GM12878 (cell line): Measurements from ENCODE around the gene KIF14. TPM values are rescaled to one million over a fixed set of nuclear protein-coding genes. Genes with fewer than 3 reads are reported as not detected.

Experiments
- ATAC-seq: fragments of 200-7000 bp; cut with Tn5 transposase; 3 replicates; pipeline ENCODE4 v1.9.1; 2020; ENCODE audit warnings: mild to moderate bottlenecking, moderate library complexity
- BruUV-seq: library from RNA; stranded (reverse); fragments of 400-500 nt; replicated peaks from 2 replicates; lab custom pipeline; 2021; lab: Mats Ljungman, UMichigan
- CTCF ChIA-PET: fragments of 300-600 bp; sonication (Branson Sonifier 250); formaldehyde crosslinking; extraction: SDS; loops from one replicate; lab custom pipeline; 2021; ENCODE audit warnings: inconsistent platforms; lab: Yijun Ruan, JAX
- POLR2A ChIA-PET: fragments of 350-600 bp; formaldehyde crosslinking; extraction: SDS; loops from one replicate; lab custom pipeline; 2021; ENCODE audit warnings: inconsistent platforms; lab: Charles Lee
- RAD21 ChIA-PET: fragments of 300-600 bp; sonication (Branson Sonifier 250); formaldehyde crosslinking; loops from one replicate; lab custom pipeline; 2023; ENCODE audit warnings: antibody characterized with exemption; ENCODE audit not compliant: unreplicated experiment; lab: Charles Lee
- SMC1A ChIA-PET: fragments of 300-600 bp; sonication (Branson Sonifier 250); formaldehyde crosslinking; loops from one replicate; lab custom pipeline; 2023; ENCODE audit not compliant: unreplicated experiment, uncharacterized antibody; lab: Charles Lee
- DNase-seq: peaks from one replicate; pipeline ENCODE4 v3.0.0-alpha.2; 2011; ENCODE audit warnings: low read depth, low spot score
- FAIRE-seq: peaks from 3 replicates; lab custom pipeline; 2011; peaks lifted over from hg19 to GRCh38; lab: Jason Lieb, UNC
- H2AFZ ChIP-seq: 2 replicates; pipeline ENCODE4 v1.6.0; 2011; ENCODE audit warnings: low read depth, low read length, control low read depth; ENCODE audit not compliant: control insufficient read depth
- H3K27ac ChIP-seq: 2 replicates; pipeline ENCODE4 v1.5.1; 2011; ENCODE audit warnings: control low read depth; ENCODE audit not compliant: control insufficient read depth, insufficient read depth
- H3K27me3 ChIP-seq, 2 experiments: replicated peaks in 1 of 2; 2 replicates each; pipeline versions ENCODE4 v1.6.0 to v1.6.1; 2011; ENCODE audit warnings: low read length in 1 of 2; ENCODE audit not compliant: control insufficient read depth in 2 of 2, insufficient read depth in 2 of 2
- H3K36me3 ChIP-seq, 2 experiments: 2 replicates each; pipeline ENCODE4 v1.5.1; 2011; ENCODE audit warnings: low read length in 1 of 2; ENCODE audit not compliant: control insufficient read depth in 2 of 2, insufficient read depth in 2 of 2
- H3K4me1 ChIP-seq: 2 replicates; pipeline ENCODE4 v1.6.1; 2011; ENCODE audit warnings: mild to moderate bottlenecking, low read length, moderate library complexity, mixed read lengths; ENCODE audit not compliant: control insufficient read depth, insufficient read depth
- H3K4me2 ChIP-seq: 2 replicates; pipeline ENCODE4 v1.6.0; 2011; ENCODE audit warnings: control low read depth; ENCODE audit not compliant: control insufficient read depth, insufficient read depth
- H3K4me3 ChIP-seq: fragments of 200-600 bp; sonication (generic); 2 replicates; pipeline ENCODE4 v1.5.1; 2016
- H3K79me2 ChIP-seq: 2 replicates; pipeline ENCODE4 v1.6.0; 2011; ENCODE audit warnings: low read length; ENCODE audit not compliant: control insufficient read depth, insufficient read depth
- H3K9ac ChIP-seq: 2 replicates; pipeline ENCODE4 v1.8.0; 2011; ENCODE audit warnings: low read length, control low read depth, mixed read lengths; ENCODE audit not compliant: control insufficient read depth, insufficient read depth
- H3K9me3 ChIP-seq: replicated peaks from 3 replicates; pipeline ENCODE4 v1.5.1; 2011; ENCODE audit warnings: mild to moderate bottlenecking, low read length; ENCODE audit not compliant: control insufficient read depth, insufficient read depth
- H4K20me1 ChIP-seq: 2 replicates; pipeline ENCODE4 v1.6.0; 2011; ENCODE audit not compliant: control insufficient read depth, insufficient read depth
- ATF3 ChIP-seq: IDR thresholded peaks from 2 replicates; pipeline ENCODE4 v1.6.1; 2011; ENCODE audit warnings: low read depth, mild to moderate bottlenecking, low read length, moderate library complexity, borderline replicate concordance; ENCODE audit errors: extremely low read depth
- CREB1 ChIP-seq: IDR thresholded peaks from 2 replicates; pipeline ENCODE4 v1.6.1; 2012; ENCODE audit warnings: low read depth, mild to moderate bottlenecking, inconsistent platforms
- CREM ChIP-seq: IDR thresholded peaks from 2 replicates; pipeline ENCODE4 v1.6.1; 2014; ENCODE audit warnings: antibody characterized with exemption, low read depth
- E2F8 ChIP-seq: fragments of 450-650 bp; IDR thresholded peaks from 2 replicates; pipeline ENCODE4 v1.6.1; 2018; ENCODE audit warnings: mild to moderate bottlenecking, low read depth, moderate library complexity; ENCODE audit not compliant: partially characterized antibody
- RELA ChIP-seq: fragments of 450-650 bp; IDR thresholded peaks from 2 replicates; pipeline ENCODE4 v1.8.0; 2014; ENCODE audit warnings: borderline replicate concordance; ENCODE audit not compliant: partially characterized antibody
- SIX5 ChIP-seq: IDR thresholded peaks from 2 replicates; pipeline ENCODE4 v1.6.1; 2011; ENCODE audit warnings: mild to moderate bottlenecking, low read depth, low read length, moderate library complexity; ENCODE audit not compliant: severe bottlenecking
- TCF7 ChIP-seq: IDR thresholded peaks from 2 replicates; pipeline ENCODE4 v1.6.1; 2014; ENCODE audit warnings: antibody characterized with exemption, borderline replicate concordance
- ZNF592 ChIP-seq: fragments of 450-650 bp; IDR thresholded peaks from 2 replicates; pipeline ENCODE4 v1.6.1; 2017; ENCODE audit warnings: mild to moderate bottlenecking, moderate library complexity
- in situ Hi-C: fragments of 300-500 bp; cut with MboI; formaldehyde crosslinking; loops from 9 replicates; pipeline ENCODE4 v1.14.3; 2018; ENCODE audit warnings: mixed read lengths
- intact Hi-C: fragments of 100-400 bp; cut with micrococcal nuclease; formaldehyde crosslinking; loops from one replicate; pipeline ENCODE4 v1.14.2; 2022; ENCODE audit not compliant: unreplicated experiment
- polyA plus RNA-seq, 11 experiments: library from polyadenylated mRNA; depleted of rRNA in 4 of 11; unstranded in 6 of 11; stranded (reverse) in 5 of 11; fragments of >200 nt; fragmentation: Nextera tagmentation in 4 of 11; fragmentation: Illumina TruSeq in 1 of 11; extraction: Ambion mirVana in 4 of 11; extraction: Trizol in 1 of 11; gene quantifications; 1 replicate in 1 of 11; 2 replicates in 10 of 11; pipeline versions ENCODE4 v1.2.1 to v1.2.3, GENCODE V29; 2011 to 2016; ENCODE audit warnings: inconsistent platforms in 2 of 11, missing spikeins in 2 of 11, low read depth in 1 of 11
- total RNA-seq, 4 experiments: library from RNA; depleted of rRNA in 3 of 4; stranded (reverse); fragments of >200 nt in 3 of 4; fragmentation: Illumina TruSeq in 1 of 4; extraction: Trizol in 1 of 4; gene quantifications; 2 replicates each; pipeline versions ENCODE4 v1.2.1 to v1.2.3, GENCODE V29; 2013 to 2021
- TF ChIP-seq, protein P1 (sequence below): fragments of 150-350 bp; IDR thresholded peaks from 2 replicates; pipeline ENCODE4 v1.6.1; 2016; ENCODE audit warnings: low read depth, low read length

Gene KIF14
- total and polyA plus RNA-seq, 10 of the 15 experiments (the other 5 are each of a cell fraction or from before 2014, with no cell fraction given) = 6.8 to 25.5 (median 14.4) TPM

- ChIA-PET CTCF (interaction anchor here (0.8 to 1.3 kb wide), 4 partner anchors 30 to 249 kb away, joined by 3 to 4 read pairs (median 3); no protein-coding TSS in a partner anchor), RAD21 (interaction anchor here (1.2 kb wide), 1 partner anchor 30 kb away, joined by 3 read pairs; no protein-coding TSS in a partner anchor), POLR2A (interaction anchor here (0.7 kb wide), 1 partner anchor 321 kb away, joined by 12 read pairs; no protein-coding TSS in a partner anchor), SMC1A (interaction anchor here (1.2 kb wide), 1 partner anchor 152 kb away, joined by 3 read pairs; no protein-coding TSS in a partner anchor)
- no peak for DNase-seq
- Histone ChIP-seq H3K4me1 (no peaks in the 10 kb centered on the region), H3K27me3 (no peaks in the 10 kb centered on the region), H3K9me3 (no peaks in the 10 kb centered on the region), H3K4me2 (no peak overlapping the region), H3K36me3 (peaks cover 0 to 13% of the 10 kb centered on the region in 2 experiments), H3K4me3 (no peak overlapping the region), H4K20me1 (no peaks in the 10 kb centered on the region), H3K9ac (no peak overlapping the region), H3K79me2 (no peaks in the 10 kb centered on the region), H2AFZ (no peak overlapping the region), H3K27ac (no peak overlapping the region)
- BruUV-seq = no TSS peak
- in situ Hi-C loops = no loop called here
- intact Hi-C loops = no loop called here
- ATAC-seq = peak; percentile 52
- FAIRE-seq = peak; percentile 31
- TF ChIP-seq CREB1 (peak; percentile 83), SIX5 (no peak), RELA (no peak), ATF3 (no peak), E2F8 (no peak), TCF7 (no peak), ZNF592 (no peak), CREM (peak; percentile 26; the same call in 1 of the 2 replicates)
- TF ChIP-seq, protein P1, sequence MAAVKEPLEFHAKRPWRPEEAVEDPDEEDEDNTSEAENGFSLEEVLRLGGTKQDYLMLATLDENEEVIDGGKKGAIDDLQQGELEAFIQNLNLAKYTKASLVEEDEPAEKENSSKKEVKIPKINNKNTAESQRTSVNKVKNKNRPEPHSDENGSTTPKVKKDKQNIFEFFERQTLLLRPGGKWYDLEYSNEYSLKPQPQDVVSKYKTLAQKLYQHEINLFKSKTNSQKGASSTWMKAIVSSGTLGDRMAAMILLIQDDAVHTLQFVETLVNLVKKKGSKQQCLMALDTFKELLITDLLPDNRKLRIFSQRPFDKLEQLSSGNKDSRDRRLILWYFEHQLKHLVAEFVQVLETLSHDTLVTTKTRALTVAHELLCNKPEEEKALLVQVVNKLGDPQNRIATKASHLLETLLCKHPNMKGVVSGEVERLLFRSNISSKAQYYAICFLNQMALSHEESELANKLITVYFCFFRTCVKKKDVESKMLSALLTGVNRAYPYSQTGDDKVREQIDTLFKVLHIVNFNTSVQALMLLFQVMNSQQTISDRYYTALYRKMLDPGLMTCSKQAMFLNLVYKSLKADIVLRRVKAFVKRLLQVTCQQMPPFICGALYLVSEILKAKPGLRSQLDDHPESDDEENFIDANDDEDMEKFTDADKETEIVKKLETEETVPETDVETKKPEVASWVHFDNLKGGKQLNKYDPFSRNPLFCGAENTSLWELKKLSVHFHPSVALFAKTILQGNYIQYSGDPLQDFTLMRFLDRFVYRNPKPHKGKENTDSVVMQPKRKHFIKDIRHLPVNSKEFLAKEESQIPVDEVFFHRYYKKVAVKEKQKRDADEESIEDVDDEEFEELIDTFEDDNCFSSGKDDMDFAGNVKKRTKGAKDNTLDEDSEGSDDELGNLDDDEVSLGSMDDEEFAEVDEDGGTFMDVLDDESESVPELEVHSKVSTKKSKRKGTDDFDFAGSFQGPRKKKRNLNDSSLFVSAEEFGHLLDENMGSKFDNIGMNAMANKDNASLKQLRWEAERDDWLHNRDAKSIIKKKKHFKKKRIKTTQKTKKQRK = no peak
These were observed 31.9 kb downstream of the KIF14 start for GRCh38 chr1:200588698-200589097.
